HG02571 (cell line): ENCODE measurements around the gene AKNA.

Experiments used
- ATAC-seq: cut with Tn5 transposase; IDR thresholded peaks from one replicate; pipeline ENCODE4 v1.9.1; 2021; ENCODE audit warnings: mild to moderate bottlenecking, moderate library complexity; ENCODE audit not compliant: unreplicated experiment

AKNA gene

DNA sequence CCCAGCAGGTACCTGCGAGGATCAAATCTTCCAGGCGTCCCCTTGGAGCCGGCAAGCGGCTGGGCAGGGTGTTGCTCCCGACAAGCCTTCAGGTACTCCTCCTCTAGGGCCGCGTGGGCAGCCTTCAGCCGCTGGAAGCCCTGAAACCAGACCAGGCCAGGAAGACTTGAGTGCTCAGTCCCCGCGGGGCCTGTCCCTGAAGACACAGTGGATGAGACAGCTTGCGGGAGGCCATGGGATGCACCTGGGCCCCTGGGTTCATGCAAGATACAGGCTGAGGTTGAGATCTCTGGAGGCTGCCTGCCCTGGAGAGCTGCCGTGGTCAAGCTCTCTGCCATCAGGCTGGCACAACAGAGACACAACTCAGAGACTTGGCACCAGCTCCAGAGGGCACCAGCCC lies 25.4 kb downstream of the AKNA start:
- ATAC-seq = no peak

DNA sequence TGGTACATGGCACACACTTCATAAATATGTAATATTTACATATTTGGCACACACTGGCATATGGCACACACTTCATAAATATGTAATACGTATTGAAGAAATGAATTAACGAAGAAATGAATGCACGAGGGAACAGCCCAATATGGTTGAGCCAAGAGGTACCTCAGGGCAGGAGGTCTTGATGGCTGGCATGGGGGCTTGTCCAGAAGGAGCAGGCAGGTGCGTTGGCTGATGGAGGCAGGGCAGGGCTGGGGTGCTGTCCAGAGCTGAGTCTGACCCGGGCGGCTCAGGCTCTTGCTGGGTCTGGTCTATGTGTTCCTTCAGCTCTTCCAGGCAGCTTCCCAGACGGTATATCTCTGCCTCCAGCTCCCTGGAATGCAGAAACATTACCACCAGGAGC lies 26.2 kb downstream of the AKNA start:
- no peak for ATAC-seq

DNA sequence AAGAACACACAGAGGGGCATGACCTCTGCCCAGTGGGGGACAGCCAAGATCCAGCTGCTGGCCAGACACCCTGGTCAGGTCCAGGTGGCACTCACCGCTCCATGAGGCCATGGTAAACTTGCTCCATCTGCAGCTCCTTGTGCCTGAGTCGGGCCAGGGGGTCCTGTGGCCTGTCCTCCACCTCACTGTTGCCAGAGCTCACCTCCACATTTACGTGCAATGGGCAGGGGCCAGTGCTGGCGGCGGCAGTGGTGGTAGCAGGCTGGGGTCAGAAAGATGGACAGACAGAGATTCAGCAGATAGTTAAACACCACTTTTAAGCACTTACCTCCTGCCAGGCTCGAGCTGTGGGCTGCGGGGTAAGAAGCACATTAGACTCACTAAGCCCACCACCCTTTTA lies 28.0 kb downstream of the AKNA start:
- no peak for ATAC-seq

DNA sequence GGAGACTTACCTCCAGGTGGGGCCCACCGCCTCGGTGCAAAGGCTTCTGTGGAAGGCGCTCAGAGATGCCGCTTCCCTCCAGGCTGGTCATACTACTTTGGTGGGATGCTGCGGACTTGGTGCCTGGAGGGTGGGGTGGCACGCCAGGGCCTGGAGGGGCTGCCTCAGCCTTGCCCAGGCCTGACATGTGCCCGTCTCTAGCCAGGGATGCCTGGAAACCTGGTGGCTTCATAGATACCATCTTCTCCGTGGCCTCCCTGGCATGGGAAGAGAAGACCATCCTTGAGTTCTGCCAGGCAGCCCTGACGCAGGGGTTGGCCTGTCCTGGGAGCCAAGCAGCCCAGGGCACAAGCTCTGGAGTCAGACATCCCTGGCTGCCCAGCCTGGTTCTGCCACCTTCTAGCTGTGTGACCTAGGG lies 29.9 kb downstream of the AKNA start:
- no peak for ATAC-seq

DNA sequence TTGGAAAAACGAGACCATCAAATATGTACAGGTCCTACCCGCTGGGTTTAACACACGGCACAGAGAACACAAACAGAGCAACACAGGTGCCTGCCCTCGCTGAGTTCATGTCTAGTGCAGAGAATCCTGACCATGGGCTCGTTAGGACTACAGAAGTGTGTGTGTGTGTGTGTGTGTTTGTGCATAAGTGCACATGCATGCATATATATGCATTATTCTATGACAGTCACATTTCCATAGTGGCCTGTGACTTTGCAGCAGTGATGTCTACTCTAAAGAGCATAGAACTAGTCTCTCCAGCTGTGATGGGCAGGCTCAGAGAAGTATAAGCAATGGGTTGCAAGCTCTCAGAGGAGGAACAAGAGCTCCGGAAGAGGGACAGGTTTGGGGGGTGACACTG lies 30.4 kb downstream of the AKNA start:
- ATAC-seq = no peak

DNA sequence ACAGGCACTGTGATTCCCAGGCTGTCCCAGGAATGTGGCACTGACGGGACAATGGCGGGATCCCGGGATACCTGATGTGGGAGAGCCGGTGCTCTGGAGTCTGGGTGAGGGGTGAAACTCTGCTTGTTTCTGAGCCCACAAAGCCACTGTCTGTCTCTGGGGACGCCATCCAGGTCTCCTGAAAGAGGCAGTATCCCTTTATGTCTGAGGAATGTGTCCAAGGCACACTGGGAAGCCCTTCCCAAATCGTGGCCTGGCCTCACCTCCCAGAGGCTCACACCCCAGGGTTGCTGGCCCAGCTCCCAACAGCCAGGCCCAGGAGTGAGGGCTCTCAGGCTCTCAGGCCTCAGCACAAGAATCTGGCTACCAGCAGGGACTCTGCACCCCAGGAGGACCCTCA lies 31.0 kb downstream of the AKNA start:
- ATAC-seq = no peak

DNA sequence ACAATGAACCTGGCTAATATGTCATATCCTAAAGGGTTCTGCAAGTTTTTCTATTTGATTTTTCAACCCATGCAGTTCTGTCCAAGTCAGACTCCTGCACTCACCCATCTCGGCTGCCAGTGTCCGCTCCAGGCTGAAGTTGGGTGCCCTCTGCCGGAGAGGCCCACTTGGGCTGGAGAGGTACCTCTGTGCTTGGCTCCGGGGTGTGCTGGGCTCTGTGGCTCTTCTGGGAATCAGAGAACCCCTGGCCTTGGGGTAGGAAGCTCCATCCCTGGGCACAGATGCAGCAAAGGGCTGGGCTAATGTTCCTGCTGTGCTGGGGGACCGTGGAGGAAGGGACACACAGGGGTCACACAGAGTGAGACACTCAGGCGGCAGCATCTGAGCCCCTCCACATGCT lies 32.0 kb downstream of the AKNA start:
- ATAC-seq = no peak

DNA sequence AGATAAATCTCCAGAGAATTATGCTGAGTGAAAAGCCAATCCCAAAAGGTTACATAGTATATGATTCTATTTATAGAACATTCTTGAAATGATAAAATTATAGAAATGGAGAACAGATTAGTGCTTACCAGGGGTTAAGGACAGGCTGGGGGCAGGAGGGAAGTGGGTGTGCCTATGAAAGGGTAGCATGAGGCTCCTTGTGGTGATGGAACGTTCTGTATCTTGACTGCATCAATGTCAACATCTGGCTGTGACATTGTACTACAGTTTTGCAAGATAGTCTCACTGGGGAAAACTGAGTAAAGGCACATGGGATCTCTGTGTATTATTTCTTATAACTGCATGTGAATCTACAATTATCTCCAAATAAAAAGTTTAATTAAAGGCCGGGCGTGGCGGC lies 35.9 kb downstream of the AKNA start:
- no peak for ATAC-seq

DNA sequence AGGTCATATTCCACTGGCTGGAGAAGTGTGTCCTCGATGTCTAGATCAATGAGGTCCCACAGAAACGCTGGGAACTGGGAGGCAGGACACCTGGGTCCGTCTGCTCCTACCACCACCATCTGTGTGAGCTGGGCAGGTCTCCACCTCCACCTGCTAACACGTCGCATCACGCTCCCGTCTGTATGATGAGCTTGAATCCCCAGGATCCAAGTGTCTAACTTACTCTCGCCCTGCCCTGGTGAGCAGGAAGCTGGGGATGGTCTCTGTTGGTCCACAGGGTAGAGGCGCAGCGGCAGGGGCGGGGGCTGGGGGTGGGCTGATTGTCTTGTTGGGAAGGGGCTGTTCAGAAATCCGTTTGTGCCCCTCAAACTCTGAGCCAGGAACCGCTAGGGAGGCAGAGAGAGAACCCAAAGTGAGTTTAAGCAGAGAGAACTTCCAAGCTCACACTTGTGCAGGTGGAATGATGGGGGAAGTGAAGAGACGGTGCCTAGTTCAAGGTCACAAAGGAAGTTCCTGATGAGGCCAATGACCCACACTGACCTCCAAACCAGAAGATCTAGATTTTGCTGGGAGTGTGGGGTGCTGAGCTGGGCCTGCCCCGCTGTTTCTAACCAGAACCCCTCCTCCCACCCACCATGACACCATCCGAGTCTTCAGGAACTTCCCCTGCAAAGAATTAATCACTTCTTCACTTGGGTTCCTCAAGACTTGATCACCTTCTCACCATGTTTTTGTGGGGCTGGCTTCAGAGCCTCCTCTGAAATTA lies 37.0 kb downstream of the AKNA start:
- no peak for ATAC-seq

DNA sequence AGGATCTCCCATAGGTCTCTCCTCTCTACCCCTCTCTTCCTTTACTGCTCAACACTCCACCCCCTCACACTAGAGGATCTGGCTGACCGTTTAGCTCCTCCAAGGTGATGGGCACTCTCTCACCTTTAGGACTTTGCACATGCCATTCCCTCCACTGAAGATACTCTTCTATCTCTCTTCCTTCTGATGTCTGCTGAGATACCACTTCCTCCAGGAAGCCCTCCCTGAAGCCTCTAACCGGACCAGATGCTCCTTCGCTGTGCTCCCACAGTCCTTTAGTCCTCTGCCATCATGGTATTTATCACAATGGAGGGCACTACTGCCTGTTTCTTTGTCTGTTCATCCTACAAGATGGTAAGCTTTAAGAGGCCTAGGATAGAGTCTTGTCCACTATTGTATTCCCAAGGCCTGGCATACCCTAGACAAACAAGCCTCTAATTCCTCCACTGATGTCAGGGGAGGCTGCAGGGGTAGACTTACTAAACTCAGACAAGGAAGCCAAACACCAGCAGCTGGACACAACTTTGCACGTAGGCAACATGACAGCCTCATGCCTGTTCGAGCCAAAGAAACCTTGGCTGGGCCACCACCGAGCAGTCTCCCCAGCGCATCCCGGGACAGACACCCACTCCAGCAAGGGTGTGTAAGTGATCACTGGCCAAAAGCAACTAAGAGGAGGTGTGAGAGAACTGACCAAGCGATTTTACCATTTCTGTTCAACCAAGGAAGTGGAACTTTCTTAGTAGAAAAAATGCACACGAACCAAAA lies 37.9 kb downstream of the AKNA start:
- ATAC-seq = no peak

DNA sequence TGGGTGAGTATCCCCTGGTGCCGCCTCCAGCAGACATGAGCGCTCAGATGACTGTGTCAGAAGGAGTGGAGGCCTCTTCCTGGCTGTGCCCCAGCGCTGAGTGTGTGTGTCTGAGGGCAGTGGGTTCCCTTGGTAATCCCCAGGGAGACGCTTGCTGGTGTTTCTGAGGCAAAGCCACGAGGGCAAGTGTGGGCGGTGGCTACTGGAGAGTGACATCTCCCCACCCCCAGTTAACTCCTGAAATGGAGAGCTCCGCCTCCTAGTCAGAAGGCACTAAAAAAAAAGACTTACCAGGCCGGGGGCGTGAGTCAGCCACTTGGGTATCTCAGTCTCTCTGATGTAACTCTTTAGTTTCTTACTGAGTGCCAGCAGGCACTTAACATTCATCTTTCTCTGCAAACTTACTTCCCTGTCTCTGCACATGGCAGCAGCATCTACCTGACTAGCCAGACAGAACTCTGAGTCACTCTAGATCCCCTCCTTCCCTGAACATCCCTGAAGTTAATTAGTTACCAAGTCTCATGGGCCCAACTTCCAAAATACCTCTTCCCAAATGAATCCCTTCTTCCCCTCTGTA lies 38.8 kb downstream of the AKNA start:
- ATAC-seq = peak; percentile 91

DNA sequence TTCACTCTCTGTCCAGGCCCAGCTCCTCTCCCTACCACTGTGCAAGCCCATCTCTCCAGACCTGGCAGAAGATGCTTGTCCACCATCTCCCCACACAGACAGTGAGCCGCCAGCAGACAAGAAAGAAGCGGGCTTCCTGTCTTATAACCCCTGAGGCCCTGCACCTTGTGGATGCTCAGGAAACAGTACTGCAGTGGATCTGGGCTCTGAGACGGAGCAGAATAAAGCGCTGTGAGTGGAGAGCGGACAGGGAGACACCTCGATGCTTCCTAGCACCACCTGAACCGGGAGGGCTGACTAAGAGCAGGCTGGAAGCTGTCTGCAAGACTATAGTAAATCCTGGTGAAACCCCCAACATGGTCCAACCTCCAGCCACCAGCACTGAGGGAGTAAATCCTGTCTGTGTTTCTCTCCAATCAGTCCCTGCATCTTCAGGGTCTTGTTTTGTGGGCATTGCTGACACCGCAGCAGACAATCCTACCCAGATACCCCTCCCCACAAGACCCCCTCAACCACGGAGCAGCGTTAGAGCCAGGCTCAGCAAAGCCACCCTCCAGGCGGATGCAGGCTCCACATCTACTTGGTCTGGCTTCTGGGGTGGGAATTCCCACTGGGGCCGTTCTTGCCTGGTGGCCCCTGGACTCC lies 39.4 kb downstream of the AKNA start:
- ATAC-seq = no peak

DNA sequence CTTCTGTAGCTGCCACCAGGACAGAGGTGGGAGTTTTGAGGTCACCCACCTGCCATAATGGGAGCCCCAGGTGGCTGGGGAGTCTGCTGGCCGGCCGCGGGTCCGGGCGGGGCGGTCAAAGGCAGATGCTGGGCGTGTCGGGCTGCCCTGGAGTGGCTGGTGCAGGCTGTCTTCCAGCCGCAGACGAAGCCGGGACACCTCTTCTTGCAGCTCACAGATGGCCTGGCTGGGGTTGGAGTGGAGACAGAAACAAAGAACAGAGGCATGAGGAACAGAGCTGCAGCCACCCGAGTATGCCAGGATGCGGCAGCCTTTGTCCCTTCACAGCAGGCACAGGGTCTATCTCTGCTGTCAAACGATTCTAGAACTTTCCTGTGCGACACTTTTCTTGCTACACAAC lies 40.1 kb downstream of the AKNA start:
- no peak for ATAC-seq

DNA sequence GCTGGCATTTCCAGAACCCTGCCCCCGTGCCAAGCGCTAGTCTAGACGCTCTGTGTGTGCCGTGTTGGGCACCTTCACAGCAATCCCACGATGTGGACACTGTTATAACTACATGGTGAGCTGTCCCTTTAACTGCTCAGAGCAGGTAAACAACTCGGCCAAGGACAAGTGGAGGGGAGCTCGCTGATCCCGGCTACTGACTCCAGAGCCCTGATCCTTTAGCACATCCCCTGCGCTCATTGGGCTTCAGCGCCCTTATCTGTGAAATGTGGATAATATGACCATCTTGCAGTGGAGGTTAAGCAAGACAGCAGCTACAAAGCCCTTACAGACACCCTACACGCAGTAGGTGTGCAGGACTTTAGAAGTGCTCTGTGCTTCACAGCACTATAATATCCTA lies 41.6 kb downstream of the AKNA start:
- ATAC-seq = no peak

DNA sequence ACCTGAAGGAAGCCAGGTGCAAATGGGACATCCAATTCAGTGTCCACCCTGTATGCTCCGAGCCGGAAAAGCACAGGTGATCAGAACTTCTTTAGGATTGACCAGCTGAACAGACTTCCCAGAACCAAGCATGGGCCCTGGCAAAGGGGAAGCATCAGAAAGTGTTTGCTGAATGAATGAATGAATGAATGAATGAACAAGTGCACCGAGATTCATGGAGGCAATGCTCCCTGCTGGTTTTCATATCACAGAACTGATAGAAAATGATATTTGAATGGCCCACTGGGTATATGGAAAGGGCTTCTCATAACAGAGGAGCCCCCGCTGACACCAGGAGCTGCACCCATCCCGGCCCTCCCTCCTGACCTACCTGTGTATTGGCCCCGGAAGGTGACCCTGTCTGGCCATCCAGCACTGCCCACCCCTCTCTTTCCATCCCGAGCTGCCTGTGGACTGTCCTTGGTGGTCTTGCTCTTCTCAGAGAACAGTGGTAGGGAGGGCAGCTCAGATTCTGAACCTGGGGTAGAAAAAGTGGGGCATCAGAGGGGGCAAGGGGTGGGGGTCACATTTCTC lies 42.2 kb downstream of the AKNA start:
- ATAC-seq = no peak

DNA sequence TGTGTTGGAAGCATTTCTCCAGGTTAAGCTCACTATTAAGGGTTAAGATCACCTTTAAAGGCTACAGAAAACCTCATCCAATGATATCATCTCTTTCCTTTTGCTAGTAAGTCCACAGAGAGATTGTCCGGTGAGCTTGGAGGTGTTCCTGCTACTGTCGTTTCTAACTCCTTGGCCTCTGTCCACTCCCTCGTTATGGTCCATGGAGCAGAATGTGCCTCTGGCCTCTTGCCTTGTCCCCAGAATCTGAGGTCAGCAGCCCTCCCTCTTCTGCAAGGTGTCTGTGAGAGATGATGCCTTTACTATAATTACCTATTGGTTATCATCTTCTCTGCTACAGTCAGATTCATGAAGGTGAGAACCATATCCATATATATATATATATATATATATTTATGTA lies 43.1 kb downstream of the AKNA start:
- no peak for ATAC-seq

DNA sequence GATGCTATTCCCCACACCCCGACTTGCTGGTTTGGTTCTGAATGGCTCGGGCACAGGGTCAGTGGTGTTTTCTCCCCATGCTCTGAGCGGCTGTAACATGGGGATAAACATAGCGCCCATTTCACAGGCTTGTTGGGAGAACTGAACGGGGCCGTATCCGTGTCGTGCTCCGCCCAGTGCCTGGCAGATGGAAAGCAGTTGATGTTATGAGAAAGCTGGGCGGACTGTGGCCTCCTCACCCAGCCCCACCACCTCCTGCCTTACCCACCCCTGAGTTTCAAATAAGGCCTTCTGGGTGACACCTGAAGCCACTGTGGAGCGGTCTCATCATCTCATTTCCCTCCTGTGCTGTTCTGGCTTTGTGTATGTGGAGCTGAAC lies 43.6 kb downstream of the AKNA start:
- ATAC-seq = no peak

DNA sequence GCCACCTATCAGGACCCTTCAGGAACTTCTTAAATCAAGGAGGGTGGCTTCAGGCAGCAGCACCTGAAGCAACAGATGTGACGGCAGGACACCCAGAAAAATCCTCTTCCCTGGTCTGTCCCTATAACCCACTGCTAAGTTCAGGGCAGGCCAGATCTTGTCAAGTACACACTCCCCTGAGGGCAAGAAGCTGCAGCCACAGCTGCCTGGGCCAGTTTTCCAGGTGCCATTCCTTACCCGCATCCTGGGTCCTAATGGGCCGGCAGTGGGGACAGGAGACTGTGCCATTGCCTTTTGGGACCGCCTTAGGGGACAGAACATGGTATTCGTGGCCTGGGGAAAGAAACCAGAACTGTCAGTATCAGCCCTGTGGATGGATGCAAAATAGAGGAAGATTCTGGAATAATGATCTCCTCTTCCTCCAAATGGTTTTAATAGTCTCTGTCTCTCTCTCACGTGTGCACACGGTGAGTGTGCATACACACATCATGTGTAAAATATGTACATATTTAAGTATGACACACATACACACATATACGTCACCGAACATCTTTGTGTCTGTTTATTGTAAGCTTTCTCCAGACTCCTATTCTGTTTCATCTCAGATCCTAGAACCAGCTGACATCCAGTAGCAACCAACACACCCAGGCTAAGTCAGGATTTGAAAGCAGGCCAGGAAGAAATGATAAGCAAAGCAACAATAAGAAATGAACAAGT lies 44.2 kb downstream of the AKNA start:
- no peak for ATAC-seq

DNA sequence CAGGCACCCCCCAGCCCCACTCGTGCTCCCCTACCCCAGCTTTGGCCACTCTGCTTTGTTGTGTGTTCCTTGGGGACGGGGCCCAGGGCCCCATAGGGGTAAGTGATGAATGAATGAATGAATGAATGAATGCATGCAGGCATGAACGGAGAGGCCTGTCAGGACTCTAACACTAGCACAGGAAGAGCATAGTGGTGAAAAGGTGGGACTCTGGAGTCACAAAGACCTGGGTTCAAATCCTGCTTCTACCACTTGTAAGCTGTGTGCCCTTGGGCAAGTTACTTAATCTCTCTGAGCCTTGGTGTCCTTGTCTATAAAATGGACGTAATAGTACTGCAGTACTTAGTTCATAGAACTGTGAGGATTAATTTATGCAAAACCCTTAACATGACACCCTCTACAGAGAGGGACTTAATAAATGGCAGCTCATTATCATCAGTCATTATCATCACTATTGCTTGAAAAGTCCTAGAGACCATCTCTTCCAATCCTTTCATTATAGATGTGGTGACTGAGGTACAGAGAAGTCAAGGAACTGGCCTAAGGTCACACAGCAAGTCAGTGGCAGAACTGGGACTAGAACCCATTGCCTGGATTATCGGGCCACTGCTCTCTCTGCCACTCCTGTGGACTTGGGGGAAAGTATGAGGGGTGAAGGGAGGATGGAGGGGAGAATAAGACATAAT lies 44.9 kb downstream of the AKNA start:
- no peak for ATAC-seq

DNA sequence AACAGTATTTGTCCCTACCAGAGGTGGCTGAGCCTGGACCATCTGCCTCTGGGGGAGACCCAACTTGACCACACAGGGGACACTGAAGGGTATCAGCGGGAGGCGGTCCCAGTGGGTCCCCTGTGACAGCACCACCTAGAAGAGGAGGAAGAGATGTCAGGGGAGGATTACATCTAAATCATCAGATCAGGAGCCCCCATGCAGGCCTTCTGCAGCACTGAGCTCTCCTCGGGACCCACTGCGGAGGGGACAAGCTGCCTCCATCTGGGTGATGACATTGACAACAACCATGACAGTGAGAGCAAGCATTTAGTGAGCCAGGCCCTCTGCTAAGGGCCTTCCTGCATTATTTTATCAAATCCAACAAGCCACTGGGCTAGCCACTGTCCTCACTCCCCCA lies 45.8 kb downstream of the AKNA start:
- no peak for ATAC-seq
